RWPE1 (cell line): Measurements from ENCODE around the gene PRIM2.

ENCODE experiments used
- CTCF ChIA-PET: fragments of 350-600 bp; sonication (Branson Sonifier 250); formaldehyde crosslinking; extraction: SDS; loops from one replicate; lab custom pipeline; 2021; lab: Yijun Ruan, JAX
- POLR2A ChIA-PET: fragments of 400-600 bp; formaldehyde crosslinking; extraction: SDS; loops from one replicate; lab custom pipeline; 2020; ENCODE audit warnings: antibody characterized with exemption; ENCODE audit not compliant: low non-redundant PET; lab: Yijun Ruan, JAX
- DNase-seq: peaks from one replicate; pipeline ENCODE4 v3.0.0; 2012; ENCODE audit warnings: low spot score
- H3K27ac ChIP-seq: fragments of 450-650 bp; 2 replicates; pipeline ENCODE4 v1.5.1; 2017
- TF ChIP-seq, protein P1 (sequence below): fragments of 450-650 bp; conservative IDR thresholded peaks from 2 replicates; pipeline ENCODE4 v1.5.1; 2017; ENCODE audit warnings: low read depth, mild to moderate bottlenecking

Gene PRIM2

DNA sequence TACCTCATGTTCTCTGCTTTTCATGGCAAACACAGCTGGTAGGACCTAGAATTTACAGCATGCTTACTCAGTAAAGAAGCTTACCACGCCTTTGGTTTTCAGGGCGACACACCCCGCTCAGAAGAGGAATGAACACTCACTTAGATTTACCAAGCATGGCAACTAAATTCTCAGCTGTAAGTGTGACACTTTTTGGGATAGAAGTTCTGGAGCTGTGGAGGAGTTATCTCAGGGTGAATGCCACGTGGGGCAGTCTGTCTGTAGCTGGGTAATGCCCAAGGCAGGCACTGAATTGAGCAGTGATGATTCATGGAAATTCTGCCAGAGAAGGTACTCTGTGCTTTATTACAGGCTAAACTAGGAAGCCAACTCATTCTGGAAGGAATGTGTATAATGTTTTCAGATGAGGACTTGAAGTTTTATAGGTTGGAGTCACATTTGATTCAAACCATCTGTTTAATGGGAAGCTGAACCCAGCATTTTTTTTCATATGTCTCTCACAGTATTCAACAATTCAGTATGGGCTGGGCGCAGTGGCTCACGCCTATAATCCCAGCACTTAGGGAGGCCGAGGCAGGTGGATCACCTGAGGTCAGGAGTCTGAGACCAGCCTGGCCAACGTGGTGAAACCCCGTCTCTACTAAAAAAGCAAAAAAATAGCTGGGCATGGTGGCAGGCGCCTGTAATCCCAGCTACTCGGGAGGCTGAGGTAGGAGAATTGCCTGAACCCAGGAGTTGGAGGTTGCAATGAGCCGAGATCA lies 3.5 kb upstream of the PRIM2 start:
- H3K27ac ChIP-seq: peak overlapping the region; percentile 92
- DNase-seq: peak; percentile 80
- TF ChIP-seq, protein P1, sequence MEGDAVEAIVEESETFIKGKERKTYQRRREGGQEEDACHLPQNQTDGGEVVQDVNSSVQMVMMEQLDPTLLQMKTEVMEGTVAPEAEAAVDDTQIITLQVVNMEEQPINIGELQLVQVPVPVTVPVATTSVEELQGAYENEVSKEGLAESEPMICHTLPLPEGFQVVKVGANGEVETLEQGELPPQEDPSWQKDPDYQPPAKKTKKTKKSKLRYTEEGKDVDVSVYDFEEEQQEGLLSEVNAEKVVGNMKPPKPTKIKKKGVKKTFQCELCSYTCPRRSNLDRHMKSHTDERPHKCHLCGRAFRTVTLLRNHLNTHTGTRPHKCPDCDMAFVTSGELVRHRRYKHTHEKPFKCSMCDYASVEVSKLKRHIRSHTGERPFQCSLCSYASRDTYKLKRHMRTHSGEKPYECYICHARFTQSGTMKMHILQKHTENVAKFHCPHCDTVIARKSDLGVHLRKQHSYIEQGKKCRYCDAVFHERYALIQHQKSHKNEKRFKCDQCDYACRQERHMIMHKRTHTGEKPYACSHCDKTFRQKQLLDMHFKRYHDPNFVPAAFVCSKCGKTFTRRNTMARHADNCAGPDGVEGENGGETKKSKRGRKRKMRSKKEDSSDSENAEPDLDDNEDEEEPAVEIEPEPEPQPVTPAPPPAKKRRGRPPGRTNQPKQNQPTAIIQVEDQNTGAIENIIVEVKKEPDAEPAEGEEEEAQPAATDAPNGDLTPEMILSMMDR: no peak
- POLR2A ChIA-PET: interaction anchor here (0.5 to 0.9 kb wide), 2 partner anchors 92 to 326 kb away, joined by 3 to 4 read pairs; partner anchors contain the start of gene RAB23
- CTCF ChIA-PET: interaction anchor here (0.6 to 1.5 kb wide), 4 partner anchors 92 to 410 kb away, joined by 3 to 12 read pairs (median 4); no protein-coding TSS in a partner anchor

DNA sequence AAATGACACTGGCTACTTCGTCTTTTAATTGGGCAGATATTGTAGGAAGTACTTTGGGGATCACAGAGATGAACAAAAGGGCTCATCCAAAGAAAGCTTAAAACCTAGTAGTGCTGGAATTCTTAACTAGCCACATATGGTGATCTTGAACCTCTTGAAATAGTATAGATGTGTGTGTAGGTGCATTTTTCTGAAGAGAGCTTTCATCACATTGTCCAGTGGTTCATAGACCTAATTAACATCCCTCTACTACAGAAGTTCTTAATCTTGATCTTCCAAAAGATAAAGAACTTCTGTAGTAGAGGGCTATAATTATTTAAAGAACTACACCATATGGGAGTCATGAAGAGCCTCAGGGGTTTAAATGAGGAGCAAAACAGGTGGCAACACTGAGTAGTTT lies 2.3 kb upstream of the PRIM2 start:
- ChIA-PET CTCF (interaction anchor here (0.6 to 1.5 kb wide), 4 partner anchors 125 to 1001 kb away, joined by 3 to 12 read pairs (median 3); no protein-coding TSS in a partner anchor), POLR2A (no interaction called here)
- no peak for DNase-seq
- no peak overlapping the region for H3K27ac ChIP-seq
- TF ChIP-seq, protein P1: no peak

DNA sequence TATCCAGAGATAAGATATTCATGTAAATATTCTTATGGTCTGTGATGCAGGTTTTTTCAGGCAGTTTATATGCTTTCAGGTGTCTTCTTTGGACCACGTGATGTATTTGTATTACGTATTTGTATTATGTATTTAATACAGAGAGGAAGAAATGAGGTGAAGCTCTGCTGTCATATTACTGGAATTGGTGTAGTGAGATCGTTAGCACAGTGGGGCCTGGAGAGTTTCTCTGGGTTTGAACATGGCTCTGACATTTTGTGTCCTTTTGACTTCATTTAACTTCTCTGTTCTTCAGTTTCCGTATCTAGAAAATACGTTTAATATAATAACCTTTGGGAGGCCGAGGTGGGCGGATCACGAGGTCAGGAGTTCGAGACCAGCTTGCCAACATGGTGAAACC lies 1.6 kb upstream of the PRIM2 start:
- ChIA-PET CTCF (interaction anchor here (0.6 to 2.1 kb wide), 7 partner anchors 16 to 413 kb away, joined by 3 to 20 read pairs (median 5); no protein-coding TSS in a partner anchor), POLR2A (no interaction called here)
- H3K27ac ChIP-seq: peak overlapping the region; percentile 80; the same call in 1 of the 2 replicates
- TF ChIP-seq, protein P1: no peak
- no peak for DNase-seq

DNA sequence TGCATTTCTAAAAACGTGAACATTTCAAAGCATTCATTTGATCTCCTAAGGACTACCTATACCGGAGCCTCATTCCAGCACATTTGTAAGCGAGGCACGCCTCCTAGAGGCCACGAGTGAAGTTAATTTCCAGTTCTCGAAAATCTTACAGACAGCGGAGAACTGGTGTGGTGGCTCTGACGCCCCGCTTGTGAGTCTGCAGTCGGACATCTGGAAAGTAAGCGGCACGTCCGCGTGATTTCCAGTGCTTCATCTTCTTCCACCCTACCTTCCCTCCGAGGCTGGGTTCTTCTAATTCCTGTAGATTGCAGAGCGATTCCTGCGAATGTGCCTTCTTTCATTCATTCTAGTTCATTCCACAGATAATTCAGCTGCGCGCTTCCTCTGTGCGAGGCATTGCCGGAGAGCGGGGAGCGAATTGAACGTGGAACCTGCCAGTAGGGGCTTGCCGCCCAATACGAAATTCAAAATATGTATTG lies 810 bp upstream of the PRIM2 start:
- TF ChIP-seq, protein P1: peak; percentile 78
- POLR2A ChIA-PET: no interaction called here
- peak overlapping the region; percentile 80 for H3K27ac ChIP-seq
- peak; percentile 74 for DNase-seq
- CTCF ChIA-PET: interaction anchor here (0.6 to 2.1 kb wide), 10 partner anchors 95 to 425 kb away, joined by 3 to 20 read pairs (median 4); partner anchors contain the start of genes BAG2 and RAB23

DNA sequence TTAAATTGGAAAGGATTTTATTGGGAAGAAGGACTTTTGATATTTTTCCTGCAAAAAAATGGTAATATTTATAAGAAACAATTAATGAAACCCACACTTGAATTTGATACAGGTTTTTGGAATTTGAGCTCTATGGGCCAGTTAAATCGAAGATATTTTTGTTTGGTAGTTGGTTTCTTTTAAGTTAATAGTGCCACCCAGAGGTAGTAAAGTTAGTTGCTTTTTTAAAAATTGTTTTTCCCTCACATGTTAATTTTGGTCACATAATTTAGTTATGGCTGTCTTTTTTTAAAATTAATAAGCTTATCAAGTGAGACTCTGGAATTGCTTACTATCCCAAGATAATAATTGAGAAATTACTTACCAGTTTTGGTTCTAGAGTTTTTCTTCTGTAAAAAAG lies 7.1 kb downstream of the PRIM2 start:
- ChIA-PET CTCF (interaction anchor here (0.6 to 1.1 kb wide), 5 partner anchors 17 to 465 kb away, joined by 3 to 4 read pairs (median 3); no protein-coding TSS in a partner anchor), POLR2A (no interaction called here)
- DNase-seq: peak; percentile 12
- TF ChIP-seq, protein P1: peak; percentile 49
- H3K27ac ChIP-seq: no peak overlapping the region

DNA sequence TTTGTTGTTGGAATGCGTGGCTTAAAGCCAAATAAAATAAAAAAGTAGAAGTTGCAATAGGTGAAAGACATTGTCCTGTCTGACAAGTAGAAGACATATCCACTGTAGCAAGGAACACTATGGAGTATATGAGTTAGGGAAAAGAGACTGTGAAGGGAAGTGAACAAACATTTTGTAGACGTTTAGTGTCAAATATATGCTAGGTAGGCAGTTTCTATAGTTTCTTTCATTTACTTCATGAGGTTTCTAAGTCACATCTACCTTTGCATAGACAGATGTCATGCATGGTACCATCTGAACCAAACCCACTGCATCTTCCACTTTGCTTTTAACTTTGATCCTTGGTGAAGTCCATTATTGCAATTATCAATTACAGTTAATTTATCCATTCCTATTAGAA lies 9.9 kb downstream of the PRIM2 start:
- no peak for DNase-seq

More for the DNA sequence above, 9.9 kb downstream of the PRIM2 start:
- POLR2A ChIA-PET: no interaction called here
- CTCF ChIA-PET: no interaction called here
- TF ChIP-seq, protein P1: no peak
- H3K27ac ChIP-seq: no peak overlapping the region
